GM18907 (cell line): ENCODE results near the gene NADK.
"Not testable (repeated sequence)": the region's sequence is repeated elsewhere in the genome, so short reads cannot be mapped to it uniquely, and the experiment has no call there.

Experiments used
- ATAC-seq: cut with Tn5 transposase; IDR thresholded peaks from one replicate; pipeline ENCODE4 v1.9.1; 2021; ENCODE audit warnings: mild to moderate bottlenecking, moderate library complexity; ENCODE audit not compliant: unreplicated experiment

The NADK gene

GRCh38 chr1:1707241-1707640 is 71.0 kb downstream of the NADK start:
- not testable (repeated sequence) for ATAC-seq

- ATAC-seq: not testable (repeated sequence)
Observed at GRCh38 chr1:1705623-1706022, 72.6 kb downstream of the NADK start.

- ATAC-seq: not testable (repeated sequence)
Observed at GRCh38 chr1:1704284-1704957, 73.8 kb downstream of the NADK start.

GRCh38 chr1:1703796-1704195 is 74.5 kb downstream of the NADK start:
- ATAC-seq: no peak

GRCh38 chr1:1702506-1702905 is 75.8 kb downstream of the NADK start:
- ATAC-seq: not testable (repeated sequence)
